ENCODE data around the gene ABHD15. TPM values are rescaled to one million over a fixed set of nuclear protein-coding genes. Genes with fewer than 3 reads are reported as not detected.

The ABHD15 gene
- polyA plus RNA-seq, 1 experiment: 5.8 TPM

DNA sequence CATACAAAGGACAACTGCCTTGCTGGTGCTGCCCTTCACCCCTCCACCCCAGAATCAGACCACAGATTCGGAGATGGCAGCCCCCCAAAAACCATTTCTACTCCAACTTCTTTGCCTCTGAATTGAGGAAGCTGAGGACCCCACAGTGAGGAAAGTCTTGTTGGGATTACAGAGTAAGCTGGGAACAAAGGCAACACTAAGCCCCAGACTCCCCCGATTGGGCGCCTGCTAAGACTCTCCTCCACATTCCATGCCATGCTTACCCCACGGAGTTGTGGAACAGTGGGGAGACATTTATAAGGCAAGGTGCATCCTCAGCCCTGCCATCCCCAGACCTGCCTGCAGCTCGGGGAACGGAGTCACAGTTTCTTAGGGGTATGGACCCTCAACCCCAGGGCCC lies 20.8 kb upstream of the ABHD15 start:
- POLR2A ChIA-PET: no interaction called here
- Histone ChIP-seq H3K27me3 (ENCODE audit: control insufficient read depth, insufficient read depth, low read length) (no peaks in the 10 kb centered on the region), H3K36me3 (ENCODE audit: control insufficient read depth, insufficient read depth, low read length) (peaks cover 8% of the 10 kb centered on the region), H3K4me3 (ENCODE audit: low read depth, low read length) (peak overlapping the region; percentile 79)
- DNase-seq (ENCODE audit: low read depth): no peak
- CTCF ChIA-PET: interaction anchor here (0.6 to 2.5 kb wide), 8 partner anchors 9 to 218 kb away, joined by 3 to 18 read pairs (median 3); partner anchors contain the start of gene ABHD15
- TF ChIP-seq, protein P1, sequence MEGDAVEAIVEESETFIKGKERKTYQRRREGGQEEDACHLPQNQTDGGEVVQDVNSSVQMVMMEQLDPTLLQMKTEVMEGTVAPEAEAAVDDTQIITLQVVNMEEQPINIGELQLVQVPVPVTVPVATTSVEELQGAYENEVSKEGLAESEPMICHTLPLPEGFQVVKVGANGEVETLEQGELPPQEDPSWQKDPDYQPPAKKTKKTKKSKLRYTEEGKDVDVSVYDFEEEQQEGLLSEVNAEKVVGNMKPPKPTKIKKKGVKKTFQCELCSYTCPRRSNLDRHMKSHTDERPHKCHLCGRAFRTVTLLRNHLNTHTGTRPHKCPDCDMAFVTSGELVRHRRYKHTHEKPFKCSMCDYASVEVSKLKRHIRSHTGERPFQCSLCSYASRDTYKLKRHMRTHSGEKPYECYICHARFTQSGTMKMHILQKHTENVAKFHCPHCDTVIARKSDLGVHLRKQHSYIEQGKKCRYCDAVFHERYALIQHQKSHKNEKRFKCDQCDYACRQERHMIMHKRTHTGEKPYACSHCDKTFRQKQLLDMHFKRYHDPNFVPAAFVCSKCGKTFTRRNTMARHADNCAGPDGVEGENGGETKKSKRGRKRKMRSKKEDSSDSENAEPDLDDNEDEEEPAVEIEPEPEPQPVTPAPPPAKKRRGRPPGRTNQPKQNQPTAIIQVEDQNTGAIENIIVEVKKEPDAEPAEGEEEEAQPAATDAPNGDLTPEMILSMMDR (IDR thresholded peaks at IDR 0.05; ENCODE audit: insufficient read depth, low read depth, low read length): no peak

DNA sequence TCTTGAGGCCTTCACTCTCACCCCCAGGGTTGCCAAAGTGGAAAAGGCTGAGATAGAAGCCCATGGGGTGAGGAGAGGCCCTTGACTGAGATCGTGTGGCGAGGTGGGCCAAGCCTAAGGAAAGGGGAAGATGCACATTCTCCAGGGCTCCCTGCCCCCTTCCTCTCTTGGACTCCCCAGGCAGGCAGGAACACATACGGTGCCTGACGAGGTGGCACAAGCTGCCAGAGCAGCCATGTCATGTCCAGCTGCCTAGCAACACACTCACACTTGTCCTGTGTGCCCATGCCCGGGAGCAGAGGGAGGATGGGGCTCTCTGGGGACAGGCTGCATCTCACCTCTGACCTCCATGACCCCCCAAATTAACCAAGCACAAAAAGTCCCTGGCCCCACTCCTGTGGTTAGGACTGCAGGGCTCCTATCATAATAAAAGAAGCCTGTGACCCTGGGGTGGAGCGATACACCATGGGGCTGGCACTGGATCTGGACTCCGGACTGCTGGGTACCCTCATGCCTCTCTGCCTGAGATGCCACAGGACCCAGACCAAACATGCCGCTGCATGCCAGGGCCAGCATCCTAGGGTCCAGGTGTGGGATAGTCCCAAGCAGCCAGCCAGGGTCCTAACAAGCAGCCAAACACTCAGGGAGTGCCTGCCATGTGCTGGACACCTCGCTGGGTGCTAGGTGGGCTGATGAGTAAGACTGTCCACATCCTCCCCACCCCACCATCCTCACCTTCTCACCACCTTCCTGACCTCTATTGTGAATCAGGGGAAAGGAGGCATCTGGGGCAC lies 20.0 kb upstream of the ABHD15 start:
- POLR2A ChIA-PET: no interaction called here
- H3K4me3 ChIP-seq (ENCODE audit: low read depth, low read length): no peak overlapping the region

DNA sequence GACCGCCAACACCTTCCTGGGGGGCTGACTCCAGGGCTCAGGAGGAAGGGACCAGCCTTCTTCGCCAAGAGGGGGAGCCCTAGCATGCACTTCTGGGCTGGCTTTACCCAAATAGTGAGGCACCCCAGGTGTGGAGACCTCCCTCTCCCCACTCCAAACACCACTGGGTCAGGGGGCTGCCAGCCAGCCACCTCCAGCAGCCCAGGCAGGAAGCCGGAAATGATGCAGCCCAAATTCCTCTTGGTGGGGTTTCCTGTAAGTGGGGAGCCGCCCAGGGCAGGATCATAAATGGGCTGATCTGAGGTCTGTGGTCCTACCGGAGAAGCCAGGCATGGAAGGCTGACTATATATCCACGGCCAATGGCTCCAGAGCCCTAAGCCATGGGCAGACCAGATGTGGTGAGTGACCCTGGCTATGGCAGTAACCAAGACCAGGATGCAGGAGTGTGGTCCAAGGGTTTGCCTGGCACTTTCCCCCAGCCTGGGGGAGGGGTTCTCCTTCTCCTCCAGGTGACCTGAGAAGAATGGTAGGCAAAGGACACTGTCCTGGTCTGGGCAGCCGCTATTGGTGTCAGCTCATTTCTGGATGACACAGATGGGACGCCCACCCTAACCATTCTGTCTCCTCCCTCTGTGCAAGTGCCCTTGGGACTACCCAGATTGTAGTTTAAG lies 18.4 kb upstream of the ABHD15 start:
- TF ChIP-seq, protein P1 (IDR thresholded peaks at IDR 0.05; ENCODE audit: insufficient read depth, low read depth, low read length): peak; percentile 42
- CTCF ChIA-PET: interaction anchor here (1.0 to 1.7 kb wide), 4 partner anchors 9 to 33 kb away, joined by 3 to 6 read pairs (median 3); no protein-coding TSS in a partner anchor
- POLR2A ChIA-PET: no interaction called here

More for the DNA sequence above, 20.0 kb upstream of the ABHD15 start:
- peaks cover 12% of the 10 kb centered on the region for H3K36me3 ChIP-seq (ENCODE audit: control insufficient read depth, insufficient read depth, low read length)
- DNase-seq (ENCODE audit: low read depth): no peak
- TF ChIP-seq, protein P1 (IDR thresholded peaks at IDR 0.05; ENCODE audit: insufficient read depth, low read depth, low read length): no peak
- H3K27me3 ChIP-seq (ENCODE audit: control insufficient read depth, insufficient read depth, low read length): no peaks in the 10 kb centered on the region
- CTCF ChIA-PET: interaction anchor here (0.6 to 2.5 kb wide), 8 partner anchors 9 to 400 kb away, joined by 3 to 18 read pairs (median 4); no protein-coding TSS in a partner anchor

DNA sequence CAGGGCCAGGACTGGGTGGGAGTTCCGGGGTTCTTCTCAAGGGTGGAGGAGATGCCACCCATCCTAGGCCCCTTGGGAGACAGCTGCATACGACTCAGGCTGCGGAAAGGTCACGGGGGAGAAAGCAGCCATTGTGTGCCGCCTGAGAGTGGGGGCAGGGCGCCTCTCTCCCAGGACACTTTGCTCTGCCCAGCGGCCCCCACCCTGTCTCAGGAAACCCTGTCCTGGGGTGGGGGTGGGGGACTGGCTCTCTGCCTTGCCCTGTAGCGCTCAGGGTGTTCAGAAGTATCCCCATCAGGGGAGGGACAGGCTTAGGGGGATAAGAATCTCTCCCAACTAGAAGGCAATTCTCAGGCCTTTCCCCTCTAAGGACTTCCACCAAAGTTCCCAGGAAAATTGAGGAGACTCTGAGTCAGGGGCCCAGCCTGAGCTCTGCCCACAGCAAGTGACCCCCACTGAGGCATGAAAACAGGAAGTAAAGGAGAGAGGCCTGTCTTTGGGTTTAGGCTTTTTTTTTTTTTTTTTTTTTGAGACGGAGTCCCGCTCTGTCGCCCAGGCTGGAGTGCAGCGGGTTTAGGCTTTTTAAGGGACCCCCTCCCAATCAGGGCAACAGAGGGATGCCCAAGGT lies 17.7 kb upstream of the ABHD15 start:
- TF ChIP-seq, protein P1 (IDR thresholded peaks at IDR 0.05; ENCODE audit: insufficient read depth, low read depth, low read length): no peak
- peaks cover 17% of the 10 kb centered on the region for H3K36me3 ChIP-seq (ENCODE audit: control insufficient read depth, insufficient read depth, low read length)
- ChIA-PET CTCF (interaction anchor here (1.3 to 4.1 kb wide), 2 partner anchors 8 to 13 kb away, joined by 3 to 36 read pairs; no protein-coding TSS in a partner anchor), POLR2A (no interaction called here)
- DNase-seq (ENCODE audit: low read depth): no peak
- no peak overlapping the region for H3K4me3 ChIP-seq (ENCODE audit: low read depth, low read length)
- no peaks in the 10 kb centered on the region for H3K27me3 ChIP-seq (ENCODE audit: control insufficient read depth, insufficient read depth, low read length)

More for the DNA sequence above, 18.4 kb upstream of the ABHD15 start:
- no peak for DNase-seq (ENCODE audit: low read depth)
- peaks cover 17% of the 10 kb centered on the region for H3K36me3 ChIP-seq (ENCODE audit: control insufficient read depth, insufficient read depth, low read length)
- H3K27me3 ChIP-seq (ENCODE audit: control insufficient read depth, insufficient read depth, low read length): no peaks in the 10 kb centered on the region
- no peak overlapping the region for H3K4me3 ChIP-seq (ENCODE audit: low read depth, low read length)

All from BJ (cell line).